H9 (cell line): ENCODE measurements around the gene TRIM68. TPM values are rescaled to one million over a fixed set of nuclear protein-coding genes. Genes with fewer than 3 reads are reported as not detected.

Experiments used
- DNase-seq: peaks from one replicate; pipeline ENCODE4 v3.0.0-alpha.2; 2017
- H2AFZ ChIP-seq: one replicate; pipeline ENCODE4 v1.6.1; 2013; ENCODE audit warnings: mild to moderate bottlenecking, low read length, control low read depth, moderate library complexity
- H2AK5ac ChIP-seq: 2 replicates; pipeline ENCODE4 v1.6.1; 2013; ENCODE audit warnings: low read length, control low read depth, mixed read lengths; ENCODE audit not compliant: insufficient read length
- H2BK120ac ChIP-seq: one replicate; pipeline ENCODE4 v1.6.1; 2013; ENCODE audit warnings: low read depth, mild to moderate bottlenecking, low read length, control low read depth, inconsistent platforms; ENCODE audit not compliant: poor library complexity, severe bottlenecking
- H2BK12ac ChIP-seq: 2 replicates; pipeline ENCODE4 v1.6.1; 2013; ENCODE audit warnings: low read length, control low read depth, mixed read lengths, low read depth; ENCODE audit not compliant: insufficient read length
- H2BK15ac ChIP-seq: 2 replicates; pipeline ENCODE4 v1.6.1; 2013; ENCODE audit warnings: low read depth, low read length, control low read depth
- H2BK20ac ChIP-seq: one replicate; pipeline ENCODE4 v1.6.1; 2013; ENCODE audit warnings: low read depth, mild to moderate bottlenecking, low read length, control low read depth, inconsistent platforms; ENCODE audit not compliant: poor library complexity, severe bottlenecking
- H2BK5ac ChIP-seq: 2 replicates; pipeline ENCODE4 v1.6.1; 2013; ENCODE audit warnings: low read length, control low read depth, mixed read lengths; ENCODE audit not compliant: insufficient read length
- H3K14ac ChIP-seq: 2 replicates; pipeline ENCODE4 v1.6.1; 2013; ENCODE audit warnings: low read length, control low read depth; ENCODE audit not compliant: insufficient read depth
- H3K18ac ChIP-seq: 2 replicates; pipeline ENCODE4 v1.6.1; 2013; ENCODE audit warnings: low read depth, mild to moderate bottlenecking, mixed read lengths, low read length, control low read depth; ENCODE audit not compliant: insufficient read length
- H3K23ac ChIP-seq: 2 replicates; pipeline ENCODE4 v1.6.1; 2013; ENCODE audit warnings: low read length, control low read depth, mixed read lengths, low read depth; ENCODE audit not compliant: insufficient read length
- H3K23me2 ChIP-seq: 2 replicates; pipeline ENCODE4 v1.6.1; 2013; ENCODE audit warnings: low read depth, mild to moderate bottlenecking, mixed read lengths, low read length, control low read depth; ENCODE audit not compliant: insufficient read length, poor library complexity, severe bottlenecking
- H3K27ac ChIP-seq: 2 replicates; pipeline ENCODE4 v1.5.1; 2013; ENCODE audit warnings: low read length, control low read depth, mixed read lengths, low read depth; ENCODE audit not compliant: insufficient read length
- H3K27me3 ChIP-seq: 2 replicates; pipeline ENCODE4 v1.6.1; 2013; ENCODE audit warnings: low read length, control low read depth, inconsistent platforms; ENCODE audit not compliant: insufficient read depth
- H3K4ac ChIP-seq: 2 replicates; pipeline ENCODE4 v1.6.1; 2013; ENCODE audit warnings: low read depth, mild to moderate bottlenecking, control low read depth, inconsistent platforms, low read length, moderate library complexity
- H3K4me1 ChIP-seq: 2 replicates; pipeline ENCODE4 v1.6.1; 2013; ENCODE audit warnings: low read length, control low read depth, inconsistent platforms; ENCODE audit not compliant: insufficient read depth
- H3K4me2 ChIP-seq: 2 replicates; pipeline ENCODE4 v1.6.1; 2013; ENCODE audit warnings: low read length, control low read depth, mixed read lengths; ENCODE audit not compliant: insufficient read length, insufficient read depth
- H3K56ac ChIP-seq: 2 replicates; pipeline ENCODE4 v1.6.1; 2013; ENCODE audit warnings: low read depth, mild to moderate bottlenecking, mixed read lengths, low read length, control low read depth; ENCODE audit not compliant: insufficient read length
- H3K79me1 ChIP-seq: 2 replicates; pipeline ENCODE4 v1.6.1; 2013; ENCODE audit warnings: low read depth, mild to moderate bottlenecking, moderate library complexity, low read length, control low read depth, inconsistent platforms; ENCODE audit not compliant: insufficient read depth, poor library complexity, severe bottlenecking
- H3K79me2 ChIP-seq: 2 replicates; pipeline ENCODE4 v1.6.1; 2013; ENCODE audit warnings: low read length, control low read depth, inconsistent platforms; ENCODE audit not compliant: insufficient read depth
- H3K9ac ChIP-seq: 2 replicates; pipeline ENCODE4 v1.6.1; 2013; ENCODE audit warnings: low read length, control low read depth, mixed read lengths; ENCODE audit not compliant: insufficient read length; ENCODE audit errors: extremely low read depth
- H3K9me3 ChIP-seq: one replicate; pipeline ENCODE4 v1.6.1; 2013; ENCODE audit warnings: low read depth, low read length, inconsistent platforms; ENCODE audit not compliant: control insufficient read depth
- H3T11ph ChIP-seq: one replicate; pipeline ENCODE4 v1.6.1; 2013; ENCODE audit warnings: mild to moderate bottlenecking, low read length, control low read depth, inconsistent platforms
- H4K20me1 ChIP-seq: one replicate; pipeline ENCODE4 v1.6.1; 2013; ENCODE audit not compliant: control insufficient read depth, insufficient read length, insufficient read depth
- H4K5ac ChIP-seq: 2 replicates; pipeline ENCODE4 v1.6.1; 2013; ENCODE audit warnings: low read depth, mild to moderate bottlenecking, mixed read lengths, low read length, control low read depth; ENCODE audit not compliant: insufficient read length
- H4K8ac ChIP-seq: replicated peaks from 2 replicates; pipeline ENCODE4 v1.6.1; 2013; ENCODE audit warnings: low read length, control low read depth, mixed read lengths, low read depth; ENCODE audit not compliant: insufficient read length
- H4K91ac ChIP-seq: 2 replicates; pipeline ENCODE4 v1.6.1; 2013; ENCODE audit warnings: low read depth, mild to moderate bottlenecking, moderate library complexity, mixed read lengths, low read length, control low read depth; ENCODE audit not compliant: insufficient read length
- H3K27ac Mint-ChIP-seq, 3 experiments: 2 replicates in 2 of 3; 3 replicates in 1 of 3; pipeline ENCODE4 v1.8.0; 2020 to 2021; ENCODE audit warnings: mixed read lengths in 3 of 3, mild to moderate bottlenecking in 1 of 3, moderate library complexity in 1 of 3
- H3K27me3 Mint-ChIP-seq: 2 replicates; pipeline ENCODE4 v1.8.0; 2021; ENCODE audit warnings: low read depth, mild to moderate bottlenecking, moderate library complexity, mixed read lengths
- H3K36me3 Mint-ChIP-seq, 3 experiments: 2 replicates in 2 of 3; 3 replicates in 1 of 3; pipeline ENCODE4 v1.8.0; 2020 to 2021; ENCODE audit warnings: low read depth in 3 of 3, mixed read lengths in 3 of 3; ENCODE audit not compliant: insufficient read depth in 1 of 3
- H3K4me1 Mint-ChIP-seq, 2 experiments: 2 replicates each; pipeline ENCODE4 v1.8.0; 2020; ENCODE audit warnings: mixed read lengths in 2 of 2
- H3K4me3 Mint-ChIP-seq, 2 experiments: 2 replicates in 1 of 2; 3 replicates in 1 of 2; pipeline ENCODE4 v1.8.0; 2020 to 2021; ENCODE audit warnings: mild to moderate bottlenecking in 2 of 2, mixed read lengths in 2 of 2, moderate library complexity in 1 of 2
- H3K9me3 Mint-ChIP-seq, 2 experiments: 2 replicates in 1 of 2; 3 replicates in 1 of 2; pipeline ENCODE4 v1.8.0; 2020; ENCODE audit warnings: mild to moderate bottlenecking in 2 of 2, mixed read lengths in 2 of 2, moderate library complexity in 1 of 2
- WGBS: extraction: QIAGEN DNeasy Blood & Tissue Kit; methylation state at CpG from one replicate; pipeline ENCODE4 v1.1.7; 2013; ENCODE audit warnings: missing lambda C conversion rate, low lambda C conversion rate, mixed read lengths; ENCODE audit not compliant: insufficient read length; ENCODE audit errors: extremely low coverage; 5-methylcytosine and 5-hydroxymethylcytosine counted together
- total RNA-seq: library from RNA; stranded (reverse); gene quantifications from 2 replicates; pipeline ENCODE4 v1.2.1, GENCODE V29; 2021
- TF ChIP-seq, protein P1 (sequence below): fragments of 200-600 bp; sonication (generic); conservative IDR thresholded peaks from 3 replicates; pipeline ENCODE4 v1.8.0; 2021; ENCODE audit warnings: antibody characterized with exemption, mild to moderate bottlenecking

Gene TRIM68
- total RNA-seq, 1 experiment from 2014 or later = 9.9 TPM

DNA sequence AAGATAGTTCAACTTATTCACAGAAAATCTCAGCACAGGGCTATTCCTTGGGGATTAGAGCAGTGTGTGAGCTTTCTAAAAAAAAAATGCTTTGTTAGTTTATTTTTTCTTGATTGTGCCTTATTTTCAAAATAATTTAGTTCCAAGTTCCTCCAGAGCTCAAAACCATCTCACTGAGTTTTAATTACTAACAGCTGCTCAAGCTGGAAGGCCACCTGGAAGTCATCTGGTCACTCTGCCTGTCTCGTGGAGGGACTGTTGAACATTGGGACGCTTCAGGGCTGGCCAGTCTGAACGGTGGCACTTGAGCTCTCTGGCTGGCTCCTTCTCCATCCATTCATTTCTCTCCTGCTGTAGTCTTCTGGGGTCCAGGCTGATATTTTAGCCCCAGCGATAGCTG, 39.7 kb upstream of the TRIM68 start:
- no peak overlapping the region for H4K5ac ChIP-seq
- no peaks in the 10 kb centered on the region for H3K23me2 ChIP-seq
- H2BK5ac ChIP-seq = no peak overlapping the region
- H3K79me2 ChIP-seq = no peaks in the 10 kb centered on the region
- no peak for DNase-seq
- H3K4me3 Mint-ChIP-seq = no peak overlapping the region
- H3K4me1 Mint-ChIP-seq = 0 out of 4 replicates have a peak, but pooled peaks cover 0 to under 1% of the 10 kb centered on the region in 2 experiments
- no peak overlapping the region for H2BK15ac ChIP-seq
- no peaks in the 10 kb centered on the region for H3K9me3 ChIP-seq
- H3K27me3 Mint-ChIP-seq = peaks cover 1% of the 10 kb centered on the region
- TF ChIP-seq, protein P1, sequence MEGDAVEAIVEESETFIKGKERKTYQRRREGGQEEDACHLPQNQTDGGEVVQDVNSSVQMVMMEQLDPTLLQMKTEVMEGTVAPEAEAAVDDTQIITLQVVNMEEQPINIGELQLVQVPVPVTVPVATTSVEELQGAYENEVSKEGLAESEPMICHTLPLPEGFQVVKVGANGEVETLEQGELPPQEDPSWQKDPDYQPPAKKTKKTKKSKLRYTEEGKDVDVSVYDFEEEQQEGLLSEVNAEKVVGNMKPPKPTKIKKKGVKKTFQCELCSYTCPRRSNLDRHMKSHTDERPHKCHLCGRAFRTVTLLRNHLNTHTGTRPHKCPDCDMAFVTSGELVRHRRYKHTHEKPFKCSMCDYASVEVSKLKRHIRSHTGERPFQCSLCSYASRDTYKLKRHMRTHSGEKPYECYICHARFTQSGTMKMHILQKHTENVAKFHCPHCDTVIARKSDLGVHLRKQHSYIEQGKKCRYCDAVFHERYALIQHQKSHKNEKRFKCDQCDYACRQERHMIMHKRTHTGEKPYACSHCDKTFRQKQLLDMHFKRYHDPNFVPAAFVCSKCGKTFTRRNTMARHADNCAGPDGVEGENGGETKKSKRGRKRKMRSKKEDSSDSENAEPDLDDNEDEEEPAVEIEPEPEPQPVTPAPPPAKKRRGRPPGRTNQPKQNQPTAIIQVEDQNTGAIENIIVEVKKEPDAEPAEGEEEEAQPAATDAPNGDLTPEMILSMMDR = no peak
- no peak overlapping the region for H3K4me2 ChIP-seq
- H2BK20ac ChIP-seq = no peak overlapping the region
- no peaks in the 10 kb centered on the region for H3K79me1 ChIP-seq
- H3K4ac ChIP-seq = no peak overlapping the region
- no peaks in the 10 kb centered on the region for H3K9me3 Mint-ChIP-seq
- no peak overlapping the region for H3K18ac ChIP-seq
- no peak overlapping the region for H2BK12ac ChIP-seq
- no peaks in the 10 kb centered on the region for H4K20me1 ChIP-seq
- H3K27ac ChIP-seq = no peak overlapping the region
- H3T11ph ChIP-seq = no peak overlapping the region
- no peaks in the 10 kb centered on the region for H3K27me3 ChIP-seq
- no peak overlapping the region for H2BK120ac ChIP-seq
- no peak overlapping the region for H3K14ac ChIP-seq
- no peak overlapping the region for H3K56ac ChIP-seq
- H4K8ac ChIP-seq = no peak overlapping the region
- no peak overlapping the region for H3K23ac ChIP-seq
- H2AK5ac ChIP-seq = no peak overlapping the region
- H3K4me1 ChIP-seq = no peaks in the 10 kb centered on the region
- WGBS = no CpG with 5 or more reads among the region's 4 CpGs
- H3K9ac ChIP-seq = no peak overlapping the region
- no peaks in the 10 kb centered on the region for H3K36me3 Mint-ChIP-seq
- no peak overlapping the region for H3K27ac Mint-ChIP-seq
- no peak overlapping the region for H2AFZ ChIP-seq
- H4K91ac ChIP-seq = no peak overlapping the region
